ES-I3 (cell line): ENCODE results near the gene CA14.

Experiments
- H3K36me3 ChIP-seq: 2 replicates; pipeline ENCODE4 v1.6.1; 2013; ENCODE audit warnings: mild to moderate bottlenecking, low read length, control low read depth, moderate library complexity; ENCODE audit not compliant: insufficient read depth
- H3K4me1 ChIP-seq: 2 replicates; pipeline ENCODE4 v1.6.1; 2013; ENCODE audit warnings: mild to moderate bottlenecking, control low read depth, low read length; ENCODE audit not compliant: insufficient read depth
- H3K9ac ChIP-seq: 2 replicates; pipeline ENCODE4 v1.6.1; 2013; ENCODE audit warnings: low read depth, mild to moderate bottlenecking, low read length, moderate library complexity
- H3K9me3 ChIP-seq: 2 replicates; pipeline ENCODE4 v1.6.1; 2013; ENCODE audit warnings: mild to moderate bottlenecking, low read length, moderate library complexity; ENCODE audit not compliant: control insufficient read depth, insufficient read depth

Gene CA14

DNA sequence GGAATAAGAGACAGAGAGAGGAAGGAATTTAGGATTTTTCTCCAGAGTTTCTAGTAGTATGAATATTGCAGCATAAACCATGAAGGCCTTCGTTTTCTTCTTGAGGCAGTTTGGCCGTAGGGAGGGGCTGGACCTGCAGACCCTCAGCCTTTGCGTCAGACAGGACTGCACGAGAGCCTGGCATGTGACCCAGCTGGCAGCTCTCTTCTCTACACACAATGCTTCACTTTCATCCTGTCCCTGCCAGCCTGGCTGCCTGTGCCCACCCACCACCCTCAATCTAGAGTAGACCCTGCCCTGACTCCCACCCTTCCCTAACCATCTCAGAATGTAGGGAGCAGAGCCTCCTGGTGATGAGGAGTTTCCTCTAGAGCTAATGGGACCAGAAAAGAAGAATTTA lies 1.6 kb downstream of the CA14 start:
- peaks cover 3% of the 10 kb centered on the region; the same call in 1 of the 2 replicates for H3K4me1 ChIP-seq
- peak overlapping the region; percentile 69 for H3K9ac ChIP-seq
- H3K9me3 ChIP-seq: no peaks in the 10 kb centered on the region
- H3K36me3 ChIP-seq: peaks cover 1% of the 10 kb centered on the region; the same call in 1 of the 2 replicates

GRCh38 chr1:150259758-150260669 lies 2.4 kb downstream of the CA14 start:
- H3K4me1 ChIP-seq: peaks cover 3% of the 10 kb centered on the region; the same call in 1 of the 2 replicates
- H3K9me3 ChIP-seq: no peaks in the 10 kb centered on the region
- H3K9ac ChIP-seq: peak overlapping the region; percentile 69
- peaks cover 6% of the 10 kb centered on the region; the same call in 1 of the 2 replicates for H3K36me3 ChIP-seq

DNA sequence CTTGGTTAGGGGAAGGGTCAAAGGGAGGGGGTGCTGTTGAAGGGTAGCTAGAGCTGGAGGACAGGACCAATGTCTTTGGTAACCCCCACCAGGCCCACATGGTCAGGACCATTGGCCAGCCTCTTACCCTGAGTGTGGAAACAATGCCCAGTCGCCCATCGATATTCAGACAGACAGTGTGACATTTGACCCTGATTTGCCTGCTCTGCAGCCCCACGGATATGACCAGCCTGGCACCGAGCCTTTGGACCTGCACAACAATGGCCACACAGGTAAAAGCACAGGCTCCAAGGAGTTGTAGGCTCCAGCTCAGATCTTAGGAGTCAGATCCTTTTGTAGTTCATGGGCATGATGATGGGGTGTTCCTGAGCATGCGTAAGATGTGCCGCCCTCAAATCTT lies 3.8 kb downstream of the CA14 start:
- Histone ChIP-seq H3K4me1 (peaks cover 3% of the 10 kb centered on the region; the same call in 1 of the 2 replicates), H3K36me3 (peaks cover 12% of the 10 kb centered on the region; the same call in 1 of the 2 replicates), H3K9ac (no peak overlapping the region), H3K9me3 (no peaks in the 10 kb centered on the region)

DNA sequence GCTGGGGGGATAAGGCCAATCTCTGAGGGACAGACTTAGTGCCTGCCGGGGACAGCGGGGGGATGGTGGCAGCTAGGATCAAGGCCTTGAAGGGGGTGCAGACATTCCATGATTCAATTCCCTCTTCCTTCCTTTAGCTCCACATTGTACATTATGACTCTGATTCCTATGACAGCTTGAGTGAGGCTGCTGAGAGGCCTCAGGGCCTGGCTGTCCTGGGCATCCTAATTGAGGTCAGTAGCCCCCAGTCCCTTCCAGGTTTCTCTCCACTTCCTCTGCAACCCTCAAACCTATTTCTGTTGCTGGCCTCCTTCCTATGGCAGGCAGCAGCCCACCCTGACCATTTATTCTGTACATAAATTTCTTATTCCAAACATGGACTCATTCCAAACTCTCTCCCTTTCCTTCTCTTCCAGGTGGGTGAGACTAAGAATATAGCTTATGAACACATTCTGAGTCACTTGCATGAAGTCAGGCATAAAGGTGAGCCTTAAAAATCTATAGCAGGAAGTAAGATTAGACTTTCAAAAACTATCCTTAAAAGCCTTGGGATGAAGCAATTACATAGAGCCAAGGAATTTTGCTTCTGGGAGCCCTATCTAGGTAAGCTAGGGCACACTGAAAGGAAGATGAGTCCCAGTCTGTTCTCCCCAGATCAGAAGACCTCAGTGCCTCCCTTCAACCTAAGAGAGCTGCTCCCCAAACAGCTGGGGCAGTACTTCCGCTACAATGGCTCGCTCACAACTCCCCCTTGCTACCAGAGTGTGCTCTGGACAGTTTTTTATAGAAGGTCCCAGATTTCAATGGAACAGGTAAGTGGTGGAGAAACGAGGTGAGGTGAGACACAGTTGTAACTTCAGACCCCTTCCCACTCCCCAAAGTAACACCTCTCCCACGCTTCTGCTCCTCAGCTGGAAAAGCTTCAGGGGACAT lies 5.1 kb downstream of the CA14 start:
- peaks cover 22% of the 10 kb centered on the region; the same call in 1 of the 2 replicates for H3K36me3 ChIP-seq
- H3K9me3 ChIP-seq: no peaks in the 10 kb centered on the region
- H3K9ac ChIP-seq: no peak overlapping the region
- peaks cover 3% of the 10 kb centered on the region; the same call in 1 of the 2 replicates for H3K4me1 ChIP-seq

GRCh38 chr1:150263549-150263948 lies 6.0 kb downstream of the CA14 start:
- Histone ChIP-seq H3K4me1 (peaks cover 3% of the 10 kb centered on the region; the same call in 1 of the 2 replicates), H3K9me3 (no peaks in the 10 kb centered on the region), H3K36me3 (peaks cover 22% of the 10 kb centered on the region; the same call in 1 of the 2 replicates), H3K9ac (no peak overlapping the region)

- H3K4me1 ChIP-seq: peaks cover 8% of the 10 kb centered on the region
- no peaks in the 10 kb centered on the region for H3K9me3 ChIP-seq
- peak overlapping the region; percentile 94 for H3K9ac ChIP-seq
These were observed 10.3 kb downstream of the CA14 start for GRCh38 chr1:150267896-150268295.

GRCh38 chr1:150268340-150268704 lies 10.7 kb downstream of the CA14 start:
- H3K36me3 ChIP-seq: peaks cover 22% of the 10 kb centered on the region; the same call in 1 of the 2 replicates
- peak overlapping the region; percentile 94 for H3K9ac ChIP-seq
- H3K9me3 ChIP-seq: no peaks in the 10 kb centered on the region
- peaks cover 12% of the 10 kb centered on the region for H3K4me1 ChIP-seq

More at GRCh38 chr1:150267896-150268295, 10.3 kb downstream of the CA14 start:
- H3K36me3 ChIP-seq: peaks cover 22% of the 10 kb centered on the region; the same call in 1 of the 2 replicates

GRCh38 chr1:150268705-150269403 lies 11.3 kb downstream of the CA14 start, which contains the start of gene APH1A:
APH1A (minus strand) TSS chr1:150269016; CDS start chr1:150268810, 206 bp downstream.
- peak within 1 kb of the TSS; percentile 94 for H3K9ac ChIP-seq
- peaks cover 22% of the 10 kb centered on the region; the same call in 1 of the 2 replicates for H3K36me3 ChIP-seq
- peaks cover 14% of the 10 kb centered on the region for H3K4me1 ChIP-seq
- H3K9me3 ChIP-seq: no peaks in the 10 kb centered on the region

DNA sequence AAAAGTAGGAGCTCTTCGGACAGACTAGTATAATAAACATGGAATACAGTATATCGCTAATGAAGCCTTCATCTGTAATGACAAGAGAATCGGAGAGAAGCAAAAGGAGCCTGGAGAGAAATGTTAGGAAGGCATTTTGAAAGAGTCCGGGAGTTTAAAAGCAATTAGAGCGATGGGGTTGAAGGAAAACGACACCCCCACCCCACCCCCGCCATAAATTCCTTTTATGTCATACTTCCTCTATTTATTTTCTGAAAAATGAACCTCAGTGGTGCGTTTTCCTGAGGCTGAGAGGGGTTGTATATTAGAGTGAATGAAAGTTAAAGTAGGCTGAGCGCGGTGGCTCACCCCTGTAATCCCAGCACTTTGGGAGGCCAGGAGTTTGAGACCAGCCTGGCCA lies 11.9 kb downstream of the CA14 start:
- Histone ChIP-seq H3K9ac (peak overlapping the region; percentile 94), H3K4me1 (peaks cover 14% of the 10 kb centered on the region), H3K36me3 (peaks cover 18% of the 10 kb centered on the region; the same call in 1 of the 2 replicates), H3K9me3 (no peaks in the 10 kb centered on the region)

GRCh38 chr1:150271291-150271959 lies 13.9 kb downstream of the CA14 start:
- no peak overlapping the region for H3K9ac ChIP-seq
- H3K9me3 ChIP-seq: no peaks in the 10 kb centered on the region
- H3K36me3 ChIP-seq: peaks cover 10% of the 10 kb centered on the region; the same call in 1 of the 2 replicates
- H3K4me1 ChIP-seq: peaks cover 14% of the 10 kb centered on the region

DNA sequence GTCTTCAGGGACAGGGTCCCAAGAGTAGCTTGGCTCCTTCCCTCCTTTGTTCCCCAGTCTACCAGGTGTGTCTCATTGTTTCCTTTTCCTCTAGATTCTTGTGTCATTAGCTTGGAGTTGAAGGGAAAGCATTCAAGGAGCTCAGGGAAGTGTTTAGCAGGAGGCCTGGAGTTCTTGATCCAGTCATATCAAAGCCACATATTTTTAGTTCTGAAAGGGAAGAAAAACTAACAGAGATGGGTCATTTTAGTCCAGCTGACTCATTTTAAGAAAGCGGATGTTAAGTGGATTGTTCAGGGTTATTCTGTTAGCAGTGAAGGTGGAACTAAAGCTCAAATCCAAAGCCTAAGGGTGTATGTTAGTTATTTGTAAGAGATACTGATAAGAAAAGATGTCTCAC lies 15.7 kb downstream of the CA14 start:
- no peaks in the 10 kb centered on the region for H3K36me3 ChIP-seq
- peaks cover 14% of the 10 kb centered on the region for H3K4me1 ChIP-seq
- no peaks in the 10 kb centered on the region for H3K9me3 ChIP-seq
- H3K9ac ChIP-seq: no peak overlapping the region

DNA sequence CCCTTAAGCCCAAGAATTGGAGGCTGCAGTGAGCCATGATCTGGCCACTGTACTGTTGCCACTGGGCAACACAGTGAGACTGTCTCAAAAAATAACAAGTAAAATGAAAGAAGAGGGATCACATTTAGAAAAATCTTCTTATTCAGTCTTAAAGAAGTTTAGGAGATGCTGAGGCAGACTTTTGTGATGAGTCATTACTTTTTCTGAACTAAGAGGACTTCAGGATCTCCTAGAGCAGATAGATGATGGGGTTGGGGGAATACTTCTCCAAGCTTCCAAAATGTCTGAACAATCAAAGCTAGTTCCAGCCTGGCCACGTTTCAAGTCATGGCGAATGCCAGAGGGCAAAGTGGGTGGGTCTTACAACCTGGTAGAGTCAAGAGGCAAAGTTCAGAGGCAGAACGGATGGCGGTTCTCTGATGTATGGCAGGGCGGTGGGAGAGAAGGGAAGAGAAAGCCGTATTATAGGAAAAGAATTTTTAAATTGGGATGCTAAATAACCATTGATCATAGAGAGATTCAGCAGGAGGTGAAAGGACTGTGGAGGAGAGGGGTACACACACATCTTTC lies 22.6 kb downstream of the CA14 start:
- Histone ChIP-seq H3K9ac (no peak overlapping the region), H3K4me1 (no peaks in the 10 kb centered on the region; the same call in 1 of the 2 replicates), H3K9me3 (no peaks in the 10 kb centered on the region), H3K36me3 (no peaks in the 10 kb centered on the region)
